HG03139 (cell line): ENCODE measurements around the gene ANKRD28.

Experiments used
- ATAC-seq: cut with Tn5 transposase; IDR thresholded peaks from one replicate; pipeline ENCODE4 v1.9.1; 2021; ENCODE audit not compliant: unreplicated experiment

Gene ANKRD28

GRCh38 chr3:15667484-15667883, 130.3 kb downstream of the ANKRD28 start:
- no peak for ATAC-seq

GRCh38 chr3:15666277-15666676, 131.5 kb downstream of the ANKRD28 start:
- no peak for ATAC-seq

GRCh38 chr3:15665510-15666150, 132.1 kb downstream of the ANKRD28 start:
- ATAC-seq = no peak

GRCh38 chr3:15664144-15664543, 133.6 kb downstream of the ANKRD28 start:
- no peak for ATAC-seq

- no peak for ATAC-seq
Measured at GRCh38 chr3:15660055-15660935, 137.5 kb downstream of the ANKRD28 start.

- ATAC-seq = no peak
Measured at GRCh38 chr3:15659254-15659975, 138.4 kb downstream of the ANKRD28 start.

GRCh38 chr3:15657016-15657415, 140.8 kb downstream of the ANKRD28 start:
- no peak for ATAC-seq

- ATAC-seq = no peak
Measured at GRCh38 chr3:15656342-15656741, 141.4 kb downstream of the ANKRD28 start.

GRCh38 chr3:15654891-15655290, 142.9 kb downstream of the ANKRD28 start:
- no peak for ATAC-seq

- ATAC-seq = no peak
Measured at GRCh38 chr3:15654127-15654526, 143.7 kb downstream of the ANKRD28 start.

- no peak for ATAC-seq
Measured at GRCh38 chr3:15653321-15653720, 144.5 kb downstream of the ANKRD28 start.

GRCh38 chr3:15651396-15651795, 146.4 kb downstream of the ANKRD28 start:
- ATAC-seq = no peak

- ATAC-seq = no peak
Measured at GRCh38 chr3:15649858-15650257, 147.9 kb downstream of the ANKRD28 start.

GRCh38 chr3:15649341-15649740, 148.4 kb downstream of the ANKRD28 start:
- ATAC-seq = no peak

- ATAC-seq = peak; percentile 83
Measured at GRCh38 chr3:15647611-15648167, 150.1 kb downstream of the ANKRD28 start.

GRCh38 chr3:15646851-15647511, 150.8 kb downstream of the ANKRD28 start:
- ATAC-seq = peak; percentile 21

- no peak for ATAC-seq
Measured at GRCh38 chr3:15645740-15646501, 151.9 kb downstream of the ANKRD28 start.

- ATAC-seq = no peak
Measured at GRCh38 chr3:15645246-15645645, 152.5 kb downstream of the ANKRD28 start.

GRCh38 chr3:15638891-15639262, 158.9 kb downstream of the ANKRD28 start:
- no peak for ATAC-seq
